Measurements from ENCODE around the gene CNTNAP2.

CNTNAP2 gene

DNA sequence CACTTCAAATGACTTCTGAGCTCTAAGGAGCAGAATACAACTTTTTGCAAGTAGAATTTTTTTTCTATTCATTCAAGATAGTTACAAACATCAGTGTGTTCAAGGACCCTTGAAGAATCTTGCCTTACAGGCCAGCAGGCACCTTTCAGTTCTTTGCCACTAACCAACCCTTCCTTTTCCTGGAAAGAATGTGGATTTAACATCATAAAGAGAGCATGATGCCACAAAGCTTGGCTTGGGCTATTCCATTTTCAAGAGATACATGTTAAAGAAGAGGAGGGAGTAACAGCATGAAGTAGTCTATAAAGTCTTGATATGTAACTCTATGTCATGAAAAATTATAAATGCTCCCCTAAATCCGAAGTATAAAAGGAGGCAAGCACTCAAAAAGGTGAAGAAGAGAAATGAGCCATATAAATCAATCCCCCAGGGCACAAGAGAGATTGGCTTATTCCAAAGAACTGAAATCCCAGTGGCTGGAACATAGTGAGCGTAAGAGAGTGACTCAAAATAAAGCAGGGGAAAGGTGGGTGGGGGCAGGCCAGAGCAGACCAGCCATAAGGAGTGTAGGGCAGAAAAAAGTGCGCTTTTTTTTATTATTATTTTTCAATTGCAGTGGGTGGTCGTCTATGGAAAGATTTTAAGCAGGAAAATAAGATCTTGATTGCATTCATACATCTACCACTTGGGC is 1448.3 kb downstream of the CNTNAP2 start:
- H3K36me3 ChIP-seq (ENCODE audit: insufficient read depth, insufficient read length, low read length), result no peaks in the 10 kb centered on the region
- no peak overlapping the region for H3K9ac ChIP-seq (ENCODE audit: insufficient read length, low read depth)
- H3K4me3 ChIP-seq (ENCODE audit: insufficient read length, low read depth), result no peak overlapping the region
- no peaks in the 10 kb centered on the region for H3K9me3 ChIP-seq (ENCODE audit: insufficient read depth, low read length)
- no peaks in the 10 kb centered on the region for H3K27me3 ChIP-seq (ENCODE audit: insufficient read depth, insufficient read length)
- DNase-seq (ENCODE audit: low read depth, low spot score), result no peak
- no peak for TF ChIP-seq SUZ12 (IDR thresholded peaks at IDR 0.05; ENCODE audit: extremely low read depth, insufficient read depth, insufficient read length)
- TF ChIP-seq YY1 (IDR thresholded peaks at IDR 0.05; ENCODE audit: insufficient read depth, insufficient read length), result no peak
- no peak for TF ChIP-seq ZNF274 (IDR thresholded peaks at IDR 0.05; ENCODE audit: low read depth, low read length)
- no peaks in the 10 kb centered on the region for H3K4me1 ChIP-seq (ENCODE audit: insufficient read depth, insufficient read length)

DNA sequence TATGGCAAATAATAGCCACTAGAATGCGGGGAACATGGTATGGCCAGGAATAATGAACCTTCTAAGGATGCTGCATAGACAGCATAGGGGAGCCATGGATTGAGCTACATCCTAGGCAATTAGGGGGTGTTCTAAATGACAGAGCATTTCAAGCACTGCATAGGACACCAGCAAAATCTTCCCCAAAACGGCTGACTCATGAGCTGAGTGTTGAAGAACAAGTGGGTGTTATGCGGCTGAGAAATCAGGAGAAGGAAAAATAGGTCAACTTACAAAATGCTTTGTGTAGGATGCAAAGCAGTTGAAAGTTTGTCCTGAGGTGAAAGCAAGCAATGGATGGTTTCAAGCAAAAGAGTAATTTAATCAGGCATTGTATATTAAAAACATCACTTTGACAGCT is 1450.4 kb downstream of the CNTNAP2 start:
- no peak overlapping the region for H3K9ac ChIP-seq (ENCODE audit: insufficient read length, low read depth)
- no peaks in the 10 kb centered on the region for H3K9me3 ChIP-seq (ENCODE audit: insufficient read depth, low read length)
- no peak for DNase-seq (ENCODE audit: low read depth, low spot score)
- no peaks in the 10 kb centered on the region for H3K27me3 ChIP-seq (ENCODE audit: insufficient read depth, insufficient read length)
- no peak overlapping the region for H3K4me3 ChIP-seq (ENCODE audit: insufficient read length, low read depth)
- H3K4me1 ChIP-seq (ENCODE audit: insufficient read depth, insufficient read length), result no peaks in the 10 kb centered on the region
- no peak for TF ChIP-seq YY1 (IDR thresholded peaks at IDR 0.05; ENCODE audit: insufficient read depth, insufficient read length)
- TF ChIP-seq SUZ12 (IDR thresholded peaks at IDR 0.05; ENCODE audit: extremely low read depth, insufficient read depth, insufficient read length), result no peak
- TF ChIP-seq ZNF274 (IDR thresholded peaks at IDR 0.05; ENCODE audit: low read depth, low read length), result no peak
- no peaks in the 10 kb centered on the region for H3K36me3 ChIP-seq (ENCODE audit: insufficient read depth, insufficient read length, low read length)

DNA sequence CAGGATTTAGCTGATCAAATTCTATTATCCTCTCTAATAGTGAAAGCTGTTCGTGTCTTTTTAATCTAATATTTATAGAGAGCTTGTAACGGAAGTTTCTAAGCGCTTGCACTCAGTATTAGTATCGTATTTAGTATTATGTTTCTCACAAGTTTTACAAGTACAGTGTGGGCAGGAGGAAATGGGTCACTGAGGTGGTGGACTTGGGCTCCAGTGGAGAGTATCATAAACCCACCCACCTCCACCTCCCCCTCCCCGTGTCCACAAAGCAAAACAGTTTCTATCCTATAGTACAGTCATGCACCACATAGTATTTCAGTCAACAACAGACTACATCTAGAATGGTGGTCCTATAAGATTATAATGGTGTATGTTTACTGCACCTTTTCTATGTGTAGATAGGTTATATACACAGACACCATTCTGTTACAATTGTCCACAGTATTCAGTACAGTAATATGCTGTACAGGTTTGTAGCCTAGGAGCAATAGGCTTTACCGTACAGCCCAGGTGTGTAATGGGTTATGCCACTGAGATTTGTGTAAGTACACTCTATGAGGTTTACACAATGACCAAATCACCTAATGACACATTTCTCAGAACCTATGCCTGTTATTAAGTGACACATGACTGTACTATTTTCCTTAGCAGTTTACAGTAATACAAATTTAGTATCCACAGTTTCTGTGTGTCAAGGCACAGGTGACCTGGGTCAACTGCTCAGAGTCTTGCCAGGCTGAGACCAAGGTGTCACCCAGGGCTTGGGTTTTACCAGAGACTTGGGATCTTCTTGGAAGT is 1452.7 kb downstream of the CNTNAP2 start:
- no peak for DNase-seq (ENCODE audit: low read depth, low spot score)
- no peaks in the 10 kb centered on the region for H3K27me3 ChIP-seq (ENCODE audit: insufficient read depth, insufficient read length)
- no peaks in the 10 kb centered on the region for H3K9me3 ChIP-seq (ENCODE audit: insufficient read depth, low read length)
- no peaks in the 10 kb centered on the region for H3K4me1 ChIP-seq (ENCODE audit: insufficient read depth, insufficient read length)
- no peak overlapping the region for H3K4me3 ChIP-seq (ENCODE audit: insufficient read length, low read depth)
- no peak overlapping the region for H3K9ac ChIP-seq (ENCODE audit: insufficient read length, low read depth)
- no peaks in the 10 kb centered on the region for H3K36me3 ChIP-seq (ENCODE audit: insufficient read depth, insufficient read length, low read length)
- TF ChIP-seq YY1 (IDR thresholded peaks at IDR 0.05; ENCODE audit: insufficient read depth, insufficient read length) (no peak), SUZ12 (IDR thresholded peaks at IDR 0.05; ENCODE audit: extremely low read depth, insufficient read depth, insufficient read length) (no peak), ZNF274 (IDR thresholded peaks at IDR 0.05; ENCODE audit: low read depth, low read length) (no peak)

- TF ChIP-seq YY1 (IDR thresholded peaks at IDR 0.05; ENCODE audit: insufficient read depth, insufficient read length) (no peak), ZNF274 (IDR thresholded peaks at IDR 0.05; ENCODE audit: low read depth, low read length) (no peak), SUZ12 (IDR thresholded peaks at IDR 0.05; ENCODE audit: extremely low read depth, insufficient read depth, insufficient read length) (no peak)
- no peaks in the 10 kb centered on the region for H3K36me3 ChIP-seq (ENCODE audit: insufficient read depth, insufficient read length, low read length)
- no peaks in the 10 kb centered on the region for H3K4me1 ChIP-seq (ENCODE audit: insufficient read depth, insufficient read length)
- H3K4me3 ChIP-seq (ENCODE audit: insufficient read length, low read depth), result no peak overlapping the region
- H3K27me3 ChIP-seq (ENCODE audit: insufficient read depth, insufficient read length), result no peaks in the 10 kb centered on the region
- no peak for DNase-seq (ENCODE audit: low read depth, low spot score)
- H3K9me3 ChIP-seq (ENCODE audit: insufficient read depth, low read length), result no peaks in the 10 kb centered on the region
- H3K9ac ChIP-seq (ENCODE audit: insufficient read length, low read depth), result no peak overlapping the region
These were observed 1453.8 kb downstream of the CNTNAP2 start for GRCh38 chr7:147570390-147570789.

- H3K9ac ChIP-seq (ENCODE audit: insufficient read length, low read depth), result no peak overlapping the region
- no peak overlapping the region for H3K4me3 ChIP-seq (ENCODE audit: insufficient read length, low read depth)
- H3K27me3 ChIP-seq (ENCODE audit: insufficient read depth, insufficient read length), result no peaks in the 10 kb centered on the region
- DNase-seq (ENCODE audit: low read depth, low spot score), result no peak
- no peaks in the 10 kb centered on the region for H3K36me3 ChIP-seq (ENCODE audit: insufficient read depth, insufficient read length, low read length)
- no peak for TF ChIP-seq ZNF274 (IDR thresholded peaks at IDR 0.05; ENCODE audit: low read depth, low read length)
- TF ChIP-seq YY1 (IDR thresholded peaks at IDR 0.05; ENCODE audit: insufficient read depth, insufficient read length), result no peak
- no peak for TF ChIP-seq SUZ12 (IDR thresholded peaks at IDR 0.05; ENCODE audit: extremely low read depth, insufficient read depth, insufficient read length)
- H3K4me1 ChIP-seq (ENCODE audit: insufficient read depth, insufficient read length), result no peaks in the 10 kb centered on the region
- no peaks in the 10 kb centered on the region for H3K9me3 ChIP-seq (ENCODE audit: insufficient read depth, low read length)
These were observed 1455.0 kb downstream of the CNTNAP2 start for GRCh38 chr7:147571436-147572185.

GRCh38 chr7:147578196-147578595 is 1461.6 kb downstream of the CNTNAP2 start:
- no peak for DNase-seq (ENCODE audit: low read depth, low spot score)
- Histone ChIP-seq H3K36me3 (ENCODE audit: insufficient read depth, insufficient read length, low read length) (no peaks in the 10 kb centered on the region), H3K27me3 (ENCODE audit: insufficient read depth, insufficient read length) (no peaks in the 10 kb centered on the region), H3K9me3 (ENCODE audit: insufficient read depth, low read length) (no peaks in the 10 kb centered on the region), H3K4me1 (ENCODE audit: insufficient read depth, insufficient read length) (no peaks in the 10 kb centered on the region), H3K9ac (ENCODE audit: insufficient read length, low read depth) (no peak overlapping the region), H3K4me3 (ENCODE audit: insufficient read length, low read depth) (no peak overlapping the region)
- TF ChIP-seq YY1 (IDR thresholded peaks at IDR 0.05; ENCODE audit: insufficient read depth, insufficient read length), result no peak
- TF ChIP-seq ZNF274 (IDR thresholded peaks at IDR 0.05; ENCODE audit: low read depth, low read length), result no peak
- no peak for TF ChIP-seq SUZ12 (IDR thresholded peaks at IDR 0.05; ENCODE audit: extremely low read depth, insufficient read depth, insufficient read length)

- no peaks in the 10 kb centered on the region for H3K4me1 ChIP-seq (ENCODE audit: insufficient read depth, insufficient read length)
These were observed 1462.5 kb downstream of the CNTNAP2 start for GRCh38 chr7:147579148-147579547.

More at GRCh38 chr7:147579148-147579547, 1462.5 kb downstream of the CNTNAP2 start:
- DNase-seq (ENCODE audit: low read depth, low spot score), result no peak
- Histone ChIP-seq H3K4me3 (ENCODE audit: insufficient read length, low read depth) (no peak overlapping the region), H3K9me3 (ENCODE audit: insufficient read depth, low read length) (no peaks in the 10 kb centered on the region), H3K9ac (ENCODE audit: insufficient read length, low read depth) (no peak overlapping the region), H3K36me3 (ENCODE audit: insufficient read depth, insufficient read length, low read length) (no peaks in the 10 kb centered on the region), H3K27me3 (ENCODE audit: insufficient read depth, insufficient read length) (no peaks in the 10 kb centered on the region)
- no peak for TF ChIP-seq ZNF274 (IDR thresholded peaks at IDR 0.05; ENCODE audit: low read depth, low read length)
- no peak for TF ChIP-seq YY1 (IDR thresholded peaks at IDR 0.05; ENCODE audit: insufficient read depth, insufficient read length)
- TF ChIP-seq SUZ12 (IDR thresholded peaks at IDR 0.05; ENCODE audit: extremely low read depth, insufficient read depth, insufficient read length), result no peak
